Mucosa of descending colon (tissue), 3 donors: ENCODE results near the gene ZNF296. TPM values are rescaled to one million over a fixed set of nuclear protein-coding genes. Genes with fewer than 3 reads are reported as not detected.
"Not testable (repeated sequence)": the region's sequence is repeated elsewhere in the genome, so short reads cannot be mapped to it uniquely, and the experiment has no call there.

Experiments used
- ATAC-seq: fragments of 200-7000 bp; cut with Tn5 transposase; one replicate; pipeline ENCODE4 v1.9.1; 2020; ENCODE audit warnings: mild to moderate bottlenecking, moderate library complexity
- DNase-seq, 3 donors: peaks; one replicate each; pipeline ENCODE4 v3.0.0-alpha.2; 2020
- H3K36me3 ChIP-seq: fragments of 200-600 bp; one replicate; pipeline ENCODE4 v1.8.0; 2021; ENCODE audit warnings: low read depth, mild to moderate bottlenecking
- H3K4me1 ChIP-seq: fragments of 200-600 bp; one replicate; pipeline ENCODE4 v1.8.0; 2021; ENCODE audit warnings: low read depth, mild to moderate bottlenecking
- H3K4me3 ChIP-seq: fragments of 200-600 bp; one replicate; pipeline ENCODE4 v1.8.0; 2021; ENCODE audit warnings: mild to moderate bottlenecking
- H3K9me3 ChIP-seq: fragments of 200-600 bp; one replicate; pipeline ENCODE4 v1.8.0; 2021; ENCODE audit warnings: mild to moderate bottlenecking
- CTCF ChIP-seq: fragments of 200-600 bp; IDR thresholded peaks from one replicate; pipeline ENCODE4 v1.8.0; 2022; ENCODE audit warnings: antibody characterized with exemption, mild to moderate bottlenecking
- intact Hi-C, 2 donors: fragments of 100-400 bp; cut with DNase I in 1 of 2; cut with micrococcal nuclease in 1 of 2; formaldehyde crosslinking; loops; one replicate each; pipeline versions ENCODE4 v1.11.0 to v1.11.1; 2022; cut with DNase I, micrococcal nuclease
- total RNA-seq, 3 donors: library from RNA; stranded (reverse); fragmentation: NEBNext Ultra II Directional in 2 of 3; extraction: Animal tissue kit (Norgen Biotek cat#: 25700) in 2 of 3; gene quantifications; one replicate each; pipeline versions ENCODE4 v1.2.1 to v1.2.4, GENCODE V29; 2021 to 2023
- donor health status: DM: no; HTN: no; CAD: no; lungs with moderate emphysema.
- donor health status: DM: no; HTN: no; CAD: no.
- donor health status: DM: no; HTN: yes; CAD: no.

The ZNF296 gene
- total RNA-seq, 3 donors from 2014 or later: 2.8 to 5.0 (median 4.9) TPM

DNA sequence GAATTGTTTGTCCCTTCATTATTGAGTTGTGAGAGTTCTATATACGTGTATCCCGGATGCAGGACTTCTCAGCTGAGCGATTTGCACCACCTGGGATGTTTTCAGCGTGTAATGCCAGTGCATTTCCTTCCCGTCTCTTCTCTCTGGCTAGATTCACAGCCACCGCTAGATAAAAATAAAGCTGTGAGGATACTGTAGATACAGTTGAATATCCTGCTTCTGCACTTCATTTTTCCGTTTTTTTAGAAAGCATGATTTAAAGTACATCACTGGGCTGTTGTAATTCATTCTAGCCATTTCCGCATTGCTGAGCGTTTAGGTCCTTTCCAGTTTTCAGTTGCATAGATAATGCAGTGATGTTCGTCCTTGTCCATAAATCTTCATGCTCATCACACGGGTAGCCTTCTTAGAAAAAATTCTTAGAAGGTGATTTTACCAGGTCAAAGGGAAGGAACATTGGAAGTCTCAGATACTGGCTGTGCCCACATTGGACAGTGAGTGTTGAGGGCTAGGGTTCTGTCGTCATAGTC is 31.4 kb upstream of the ZNF296 start:
- peaks cover 30% of the 10 kb centered on the region for H3K4me1 ChIP-seq
- no peak for ATAC-seq
- DNase-seq: no peak
- intact Hi-C loops: no loop called here
- H3K4me3 ChIP-seq: no peak overlapping the region
- no peaks in the 10 kb centered on the region for H3K9me3 ChIP-seq
- TF ChIP-seq CTCF: no peak
- H3K36me3 ChIP-seq: no peaks in the 10 kb centered on the region

DNA sequence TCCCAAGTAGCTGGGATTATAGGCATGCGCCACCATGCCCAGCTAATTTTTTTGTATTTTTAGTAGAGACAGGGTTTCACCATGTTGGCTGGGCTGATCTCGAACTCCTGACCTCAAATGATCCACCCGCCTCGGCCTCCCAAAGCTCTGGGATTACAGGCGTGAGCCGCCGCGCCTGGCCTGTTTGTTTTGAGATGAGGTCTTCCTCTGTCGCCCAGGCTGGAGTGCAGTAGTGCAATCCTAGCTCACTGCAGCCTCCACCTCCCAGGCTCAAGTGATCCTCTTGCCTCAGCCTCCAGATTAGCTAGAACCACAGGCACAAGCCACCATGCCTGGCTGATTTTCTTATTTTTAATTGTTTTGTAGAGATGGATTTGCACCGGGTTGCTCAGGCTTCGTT is 30.1 kb upstream of the ZNF296 start:
- H3K9me3 ChIP-seq, ATAC-seq, H3K4me3 ChIP-seq, H3K36me3 ChIP-seq, intact Hi-C loops, DNase-seq: not testable (repeated sequence)
- peaks cover 22% of the 10 kb centered on the region for H3K4me1 ChIP-seq

DNA sequence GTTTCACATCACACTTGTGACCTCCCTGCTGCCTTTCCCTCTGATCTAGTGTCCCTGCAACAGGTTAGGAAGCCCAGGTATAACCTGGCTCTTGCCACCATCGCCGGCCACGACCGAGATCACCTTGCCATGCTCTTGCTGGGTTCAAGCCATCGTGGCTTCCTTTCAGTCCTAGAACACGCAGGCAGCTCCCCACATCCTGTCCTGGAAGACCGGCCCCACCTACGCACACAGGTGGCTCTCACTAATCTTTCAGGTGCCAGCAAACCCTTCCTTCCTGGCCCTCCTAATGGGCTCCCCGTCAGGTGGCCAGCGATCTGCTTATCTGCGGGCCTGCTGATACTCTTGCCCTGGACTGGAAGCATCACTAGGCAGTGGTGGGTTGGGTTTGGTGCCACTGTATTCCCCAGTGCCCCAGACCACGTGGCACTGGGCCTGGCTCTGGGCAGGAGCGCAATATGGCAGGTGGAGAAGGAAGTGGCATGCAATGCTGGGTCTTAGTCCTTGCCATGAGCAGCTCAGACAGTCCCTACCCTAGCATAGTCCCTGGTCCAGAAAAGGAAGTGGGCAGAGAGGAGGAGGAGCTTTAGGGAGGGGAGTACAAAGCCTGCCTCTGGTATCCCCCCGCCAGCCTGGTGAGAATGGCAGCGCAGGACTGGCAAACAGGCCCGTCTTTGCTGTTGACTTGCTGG is 28.5 kb upstream of the ZNF296 start:
- peaks cover 26% of the 10 kb centered on the region for H3K4me1 ChIP-seq

DNA sequence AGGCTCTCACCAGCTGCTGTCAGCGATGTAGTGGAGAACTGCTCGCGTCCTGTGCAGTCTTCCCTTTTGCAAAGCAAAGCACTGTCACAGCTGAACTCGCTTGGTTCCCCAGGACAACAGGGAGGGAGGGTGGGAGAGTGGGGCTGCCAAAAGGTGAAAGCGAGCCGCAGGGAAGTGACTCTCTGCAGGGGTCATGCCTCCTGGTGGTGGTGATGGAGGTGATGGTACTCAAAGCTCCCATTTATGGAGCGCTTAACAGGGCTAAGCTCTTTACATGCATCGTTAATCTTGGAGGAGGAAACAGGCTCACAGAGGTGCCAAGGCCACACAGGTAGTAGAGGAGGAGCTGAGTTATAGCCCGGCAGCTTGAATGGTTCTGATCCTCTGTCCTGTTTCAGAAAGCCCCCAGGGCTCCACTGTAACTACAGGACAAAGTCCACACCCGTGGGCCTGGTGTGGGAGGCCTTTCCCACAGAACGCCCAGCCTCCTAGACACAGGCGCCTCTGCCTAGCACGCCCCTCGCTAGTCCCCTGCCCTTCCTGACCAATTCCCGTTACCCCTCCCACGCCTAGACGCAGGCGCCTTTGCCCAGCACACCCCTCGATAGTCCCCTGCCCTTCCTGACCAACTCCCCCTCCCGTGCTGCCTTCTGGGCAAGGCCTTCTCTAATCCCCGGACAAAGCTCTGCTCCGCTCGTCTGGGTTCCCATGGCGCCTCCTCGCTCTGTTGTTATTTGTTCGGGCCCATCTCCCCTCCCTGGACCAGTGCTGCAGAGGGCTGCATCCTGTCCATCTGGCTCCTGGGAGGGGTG is 27.4 kb upstream of the ZNF296 start:
- H3K4me3 ChIP-seq: no peak overlapping the region
- peak; percentile 66 for ATAC-seq
- H3K4me1 ChIP-seq: peaks cover 26% of the 10 kb centered on the region
- no peaks in the 10 kb centered on the region for H3K36me3 ChIP-seq
- no peaks in the 10 kb centered on the region for H3K9me3 ChIP-seq
- DNase-seq: no peak
- no peak for TF ChIP-seq CTCF
- intact Hi-C loops: no loop called here

More for the DNA sequence above, 28.5 kb upstream of the ZNF296 start:
- Histone ChIP-seq H3K9me3 (no peaks in the 10 kb centered on the region), H3K4me3 (no peak overlapping the region), H3K36me3 (no peaks in the 10 kb centered on the region)
- DNase-seq (no peak), ATAC-seq (peak; percentile 13)
- no peak for TF ChIP-seq CTCF
- intact Hi-C loops: no loop called here

DNA sequence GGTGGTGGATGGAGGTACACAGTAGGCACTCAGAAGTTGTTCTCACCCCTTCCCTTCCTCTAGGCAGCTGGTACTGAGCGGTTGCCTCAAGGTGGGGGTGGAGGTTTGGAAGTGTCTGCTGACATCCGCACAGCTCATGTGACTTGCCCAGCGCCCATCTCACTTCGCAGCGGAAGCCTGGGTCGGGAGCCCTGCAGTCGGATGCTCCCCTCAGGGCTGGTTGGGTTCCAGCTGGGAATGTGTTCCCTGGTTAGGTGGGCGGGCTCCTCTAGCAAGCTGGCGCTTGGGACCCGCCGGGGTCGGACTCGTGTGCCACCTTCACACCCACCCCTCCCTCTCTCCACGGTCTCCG is 26.9 kb upstream of the ZNF296 start:
- Histone ChIP-seq H3K36me3 (no peaks in the 10 kb centered on the region), H3K9me3 (no peaks in the 10 kb centered on the region), H3K4me3 (no peak overlapping the region), H3K4me1 (peaks cover 26% of the 10 kb centered on the region)
- no peak for TF ChIP-seq CTCF
- intact Hi-C loops: no loop called here
- peak; percentile 31 for ATAC-seq
- DNase-seq: no peak

DNA sequence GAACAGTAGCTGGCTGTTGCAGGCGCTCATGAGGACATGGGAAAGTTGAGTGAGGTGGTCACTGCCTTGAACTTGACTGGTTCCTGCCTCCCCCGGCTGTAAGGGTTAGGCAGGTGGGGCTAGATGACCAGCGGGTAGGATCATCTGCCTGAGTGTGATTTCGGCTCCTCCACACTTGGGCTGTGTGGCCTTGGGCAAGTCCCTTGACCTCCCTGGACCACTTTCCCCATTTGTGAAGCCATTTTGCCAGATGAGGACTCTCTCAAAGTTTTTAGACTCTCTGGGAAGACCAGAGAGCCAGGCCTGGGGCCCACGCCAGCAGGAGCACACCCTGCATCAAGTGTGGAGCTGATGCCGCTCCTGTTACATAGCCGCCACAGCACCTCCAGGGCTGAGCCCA is 26.2 kb upstream of the ZNF296 start:
- Histone ChIP-seq H3K36me3 (no peaks in the 10 kb centered on the region), H3K4me3 (no peak overlapping the region), H3K4me1 (peaks cover 26% of the 10 kb centered on the region), H3K9me3 (no peaks in the 10 kb centered on the region)
- no peak for DNase-seq
- TF ChIP-seq CTCF: no peak
- intact Hi-C loops: no loop called here
- no peak for ATAC-seq
